ENCODE results near the gene XKRX. TPM values are rescaled to one million over a fixed set of nuclear protein-coding genes. Genes with fewer than 3 reads are reported as not detected.

XKRX gene
- polyA plus RNA-seq, 1 of the 3 experiments (the other 2 are of a cell fraction) = not detected

DNA sequence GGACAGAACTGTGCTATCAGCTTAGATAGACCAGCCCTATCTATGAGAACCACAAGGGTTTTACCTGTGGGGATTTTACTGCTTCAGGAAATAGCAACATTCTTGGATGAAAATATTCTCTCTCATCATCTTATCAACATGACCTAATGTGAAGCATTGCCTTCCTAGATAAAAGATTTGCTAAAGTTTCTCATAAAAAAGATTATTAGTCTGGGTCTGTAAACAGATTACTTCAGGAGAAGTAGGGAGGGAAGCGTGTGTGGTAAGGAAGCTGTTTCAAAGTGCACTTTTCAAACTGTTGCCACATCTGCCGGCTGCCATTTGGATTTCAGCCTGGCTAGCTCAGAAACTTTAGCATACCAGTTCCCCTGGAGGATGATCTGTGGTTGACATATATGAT lies 54.4 kb downstream of the XKRX start, which contains the start of gene NOX1:
TSS of gene NOX1 (minus strand) at position 35 of the 400 bp plus-strand sequence. CDS start 220 bp downstream, outside the sequence.
- no peaks in the 10 kb centered on the region for H3K79me2 ChIP-seq (ENCODE audit: insufficient read depth)
- 47% methylated on average over 2 of the region's 2 CpGs for WGBS (ENCODE audit: low lambda C conversion rate)
- no peaks in the 10 kb centered on the region for H3K9me2 ChIP-seq
- H3K4me2 ChIP-seq = no peak within 1 kb of the TSS
- no peaks in the 10 kb centered on the region for H3F3A ChIP-seq (replicated peaks; ENCODE audit: insufficient read depth)
- no peak within 1 kb of the TSS for H3K9ac ChIP-seq
- no peaks in the 10 kb centered on the region for H4K20me1 ChIP-seq (ENCODE audit: insufficient read depth)
- TF ChIP-seq, protein P1, sequence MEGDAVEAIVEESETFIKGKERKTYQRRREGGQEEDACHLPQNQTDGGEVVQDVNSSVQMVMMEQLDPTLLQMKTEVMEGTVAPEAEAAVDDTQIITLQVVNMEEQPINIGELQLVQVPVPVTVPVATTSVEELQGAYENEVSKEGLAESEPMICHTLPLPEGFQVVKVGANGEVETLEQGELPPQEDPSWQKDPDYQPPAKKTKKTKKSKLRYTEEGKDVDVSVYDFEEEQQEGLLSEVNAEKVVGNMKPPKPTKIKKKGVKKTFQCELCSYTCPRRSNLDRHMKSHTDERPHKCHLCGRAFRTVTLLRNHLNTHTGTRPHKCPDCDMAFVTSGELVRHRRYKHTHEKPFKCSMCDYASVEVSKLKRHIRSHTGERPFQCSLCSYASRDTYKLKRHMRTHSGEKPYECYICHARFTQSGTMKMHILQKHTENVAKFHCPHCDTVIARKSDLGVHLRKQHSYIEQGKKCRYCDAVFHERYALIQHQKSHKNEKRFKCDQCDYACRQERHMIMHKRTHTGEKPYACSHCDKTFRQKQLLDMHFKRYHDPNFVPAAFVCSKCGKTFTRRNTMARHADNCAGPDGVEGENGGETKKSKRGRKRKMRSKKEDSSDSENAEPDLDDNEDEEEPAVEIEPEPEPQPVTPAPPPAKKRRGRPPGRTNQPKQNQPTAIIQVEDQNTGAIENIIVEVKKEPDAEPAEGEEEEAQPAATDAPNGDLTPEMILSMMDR (IDR thresholded peaks at IDR 0.05) = no peak
- TF ChIP-seq, protein P2, sequence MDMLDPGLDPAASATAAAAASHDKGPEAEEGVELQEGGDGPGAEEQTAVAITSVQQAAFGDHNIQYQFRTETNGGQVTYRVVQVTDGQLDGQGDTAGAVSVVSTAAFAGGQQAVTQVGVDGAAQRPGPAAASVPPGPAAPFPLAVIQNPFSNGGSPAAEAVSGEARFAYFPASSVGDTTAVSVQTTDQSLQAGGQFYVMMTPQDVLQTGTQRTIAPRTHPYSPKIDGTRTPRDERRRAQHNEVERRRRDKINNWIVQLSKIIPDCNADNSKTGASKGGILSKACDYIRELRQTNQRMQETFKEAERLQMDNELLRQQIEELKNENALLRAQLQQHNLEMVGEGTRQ (IDR thresholded peaks at IDR 0.05; ENCODE audit: borderline replicate concordance, low read depth, low read length) = no peak
- no peak for TF ChIP-seq RAD21 (IDR thresholded peaks at IDR 0.05; ENCODE audit: low read length)
- TF ChIP-seq, protein P3, sequence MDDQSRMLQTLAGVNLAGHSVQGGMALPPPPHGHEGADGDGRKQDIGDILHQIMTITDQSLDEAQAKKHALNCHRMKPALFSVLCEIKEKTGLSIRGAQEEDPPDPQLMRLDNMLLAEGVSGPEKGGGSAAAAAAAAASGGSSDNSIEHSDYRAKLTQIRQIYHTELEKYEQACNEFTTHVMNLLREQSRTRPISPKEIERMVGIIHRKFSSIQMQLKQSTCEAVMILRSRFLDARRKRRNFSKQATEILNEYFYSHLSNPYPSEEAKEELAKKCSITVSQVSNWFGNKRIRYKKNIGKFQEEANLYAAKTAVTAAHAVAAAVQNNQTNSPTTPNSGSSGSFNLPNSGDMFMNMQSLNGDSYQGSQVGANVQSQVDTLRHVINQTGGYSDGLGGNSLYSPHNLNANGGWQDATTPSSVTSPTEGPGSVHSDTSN (IDR thresholded peaks at IDR 0.05) = no peak
- no peak within 1 kb of the TSS for H2AFZ ChIP-seq (ENCODE audit: low read depth)
- no peak for DNase-seq
- H3K4me1 ChIP-seq (ENCODE audit: control insufficient read depth in 1 of 2, insufficient read depth in 2 of 2, low read depth in 1 of 2, low read length in 1 of 2) = no peaks in the 10 kb centered on the region
- H3K9me3 ChIP-seq = no peaks in the 10 kb centered on the region
- no peak within 1 kb of the TSS for H3K4me3 ChIP-seq (ENCODE audit: low read depth in 2 of 2, low read length in 1 of 2)
- H3K27me3 ChIP-seq (ENCODE audit: insufficient read depth) = peaks cover 14% of the 10 kb centered on the region; the same call in 1 of the 2 replicates
- POLR2A ChIA-PET = no interaction called here
- no peaks in the 10 kb centered on the region for H3K36me3 ChIP-seq (replicated peaks in 1 of 2; ENCODE audit: control insufficient read depth in 1 of 2, insufficient read depth in 2 of 2, low read length in 1 of 2)
- CTCF ChIA-PET = no interaction called here
- no peak within 1 kb of the TSS for H3K27ac ChIP-seq (ENCODE audit: low read depth in 2 of 2, low read length in 1 of 2)

DNA sequence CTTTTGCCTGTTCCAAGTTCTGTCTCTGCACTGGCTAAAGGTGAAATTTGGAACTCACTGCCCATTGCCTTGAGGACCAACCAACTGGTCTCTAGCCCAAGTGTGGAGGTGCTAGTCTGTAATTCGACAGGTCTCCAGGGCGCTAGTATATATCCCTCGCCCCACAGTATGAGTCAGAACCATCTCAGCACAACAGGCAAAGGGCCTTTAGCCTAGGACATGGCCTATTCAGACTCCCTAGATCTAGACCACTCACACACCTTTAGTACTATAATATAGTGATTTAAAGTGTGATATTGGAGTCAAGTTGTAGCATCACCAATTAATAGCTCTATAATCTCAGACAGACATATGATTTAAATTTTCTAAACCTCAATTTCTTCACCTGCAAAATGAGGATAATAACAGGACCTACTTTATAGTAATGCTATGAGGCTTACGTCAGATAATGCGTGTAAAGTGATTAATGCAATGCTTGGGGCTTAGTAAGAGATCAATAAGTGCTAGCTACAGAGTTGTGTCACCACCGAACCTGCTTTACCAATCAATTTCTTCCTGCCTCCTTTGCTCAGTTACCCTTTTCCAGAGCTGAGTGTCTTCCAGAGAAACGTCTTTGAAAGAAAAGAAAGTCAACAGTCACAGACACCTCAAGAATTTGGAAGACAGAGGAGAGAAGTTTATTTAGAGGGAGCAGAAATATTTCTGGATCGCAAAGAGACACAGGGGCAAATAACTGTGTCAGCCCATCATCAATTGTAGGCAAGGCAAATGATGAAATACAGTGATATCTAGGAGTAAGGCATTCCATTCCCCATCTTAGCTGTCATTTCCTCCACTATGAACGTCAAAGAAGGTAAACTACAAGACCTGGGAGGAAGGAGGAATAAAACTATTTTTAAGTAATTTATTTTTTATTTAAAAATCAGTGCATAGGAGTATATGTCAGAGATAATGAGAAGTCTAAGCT lies 56.8 kb downstream of the XKRX start:
- Histone ChIP-seq H3K9ac (no peak overlapping the region), H3K9me3 (no peaks in the 10 kb centered on the region), H3K4me1 (ENCODE audit: control insufficient read depth in 1 of 2, insufficient read depth in 2 of 2, low read depth in 1 of 2, low read length in 1 of 2) (no peaks in the 10 kb centered on the region), H4K20me1 (ENCODE audit: insufficient read depth) (no peaks in the 10 kb centered on the region), H3K79me2 (ENCODE audit: insufficient read depth) (no peaks in the 10 kb centered on the region), H3K27me3 (ENCODE audit: insufficient read depth) (peaks cover 14% of the 10 kb centered on the region; the same call in 1 of the 2 replicates), H2AFZ (ENCODE audit: low read depth) (no peak overlapping the region), H3K4me3 (ENCODE audit: low read depth in 2 of 2, low read length in 1 of 2) (no peak overlapping the region), H3K4me2 (no peak overlapping the region), H3F3A (replicated peaks; ENCODE audit: insufficient read depth) (no peaks in the 10 kb centered on the region), H3K27ac (ENCODE audit: low read depth in 2 of 2, low read length in 1 of 2) (no peak overlapping the region), H3K9me2 (no peaks in the 10 kb centered on the region), H3K36me3 (replicated peaks in 1 of 2; ENCODE audit: control insufficient read depth in 1 of 2, insufficient read depth in 2 of 2, low read length in 1 of 2) (no peaks in the 10 kb centered on the region)
- no peak for DNase-seq
- ChIA-PET POLR2A (no interaction called here), CTCF (interaction anchor here (0.6 kb wide), 1 partner anchor 103 kb away, joined by 3 read pairs; no protein-coding TSS in a partner anchor)
- WGBS (ENCODE audit: low lambda C conversion rate) = 30% methylated on average over 9 of the region's 9 CpGs
- TF ChIP-seq, protein P2 (IDR thresholded peaks at IDR 0.05; ENCODE audit: borderline replicate concordance, low read depth, low read length) = no peak
- TF ChIP-seq RCOR1 (IDR thresholded peaks at IDR 0.05; ENCODE audit: low read length) = no peak
- TF ChIP-seq RAD21 (IDR thresholded peaks at IDR 0.05; ENCODE audit: low read length) = no peak
- TF ChIP-seq TEAD4 (IDR thresholded peaks at IDR 0.05; ENCODE audit: borderline replicate concordance, insufficient read depth) = no peak
